HUES6 (cell line): ENCODE measurements around the gene TSPAN18.

ENCODE experiments used
- H3K27ac ChIP-seq: 2 replicates; pipeline ENCODE4 v1.7.0; 2013; ENCODE audit warnings: low read depth, mild to moderate bottlenecking, low read length, inconsistent platforms
- H3K27me3 ChIP-seq: 2 replicates; pipeline ENCODE4 v1.6.1; 2013; ENCODE audit warnings: low read length; ENCODE audit not compliant: control insufficient read depth, insufficient read depth
- H3K36me3 ChIP-seq: 2 replicates; pipeline ENCODE4 v1.6.1; 2013; ENCODE audit warnings: low read length; ENCODE audit not compliant: control insufficient read depth, insufficient read depth
- H3K4me1 ChIP-seq: 2 replicates; pipeline ENCODE4 v1.6.1; 2013; ENCODE audit warnings: low read length; ENCODE audit not compliant: control insufficient read depth, insufficient read depth
- H3K4me3 ChIP-seq: 2 replicates; pipeline ENCODE4 v1.5.1; 2013; ENCODE audit warnings: low read depth, low read length
- H3K9ac ChIP-seq: one replicate; pipeline ENCODE4 v1.6.1; 2013; ENCODE audit warnings: mild to moderate bottlenecking, low read length
- H3K9me3 ChIP-seq: 2 replicates; pipeline ENCODE4 v1.6.1; 2013; ENCODE audit warnings: low read depth, low read length; ENCODE audit not compliant: control insufficient read depth, insufficient read depth

TSPAN18 gene

GRCh38 chr11:44748606-44749005 is 21.8 kb downstream of the TSPAN18 start:
- Histone ChIP-seq H3K9me3 (no peaks in the 10 kb centered on the region), H3K9ac (no peak overlapping the region), H3K4me1 (peaks cover 24% of the 10 kb centered on the region), H3K27ac (no peak overlapping the region), H3K27me3 (no peaks in the 10 kb centered on the region; the same call in 1 of the 2 replicates), H3K36me3 (no peaks in the 10 kb centered on the region), H3K4me3 (no peak overlapping the region)

GRCh38 chr11:44749189-44749588 is 22.4 kb downstream of the TSPAN18 start:
- Histone ChIP-seq H3K9me3 (no peaks in the 10 kb centered on the region), H3K36me3 (no peaks in the 10 kb centered on the region), H3K27me3 (no peaks in the 10 kb centered on the region; the same call in 1 of the 2 replicates), H3K4me1 (peaks cover 24% of the 10 kb centered on the region), H3K27ac (no peak overlapping the region), H3K9ac (no peak overlapping the region), H3K4me3 (no peak overlapping the region)

GRCh38 chr11:44750551-44751465 is 24.0 kb downstream of the TSPAN18 start:
- Histone ChIP-seq H3K4me1 (peaks cover 39% of the 10 kb centered on the region), H3K27me3 (peaks cover 3% of the 10 kb centered on the region; the same call in 1 of the 2 replicates), H3K9me3 (no peaks in the 10 kb centered on the region), H3K9ac (no peak overlapping the region), H3K4me3 (no peak overlapping the region), H3K27ac (no peak overlapping the region), H3K36me3 (no peaks in the 10 kb centered on the region)

- Histone ChIP-seq H3K9me3 (0 out of 2 replicates have a peak, but pooled peaks cover 3% of the 10 kb centered on the region), H3K4me1 (peaks cover 41% of the 10 kb centered on the region), H3K27ac (no peak overlapping the region), H3K9ac (no peak overlapping the region), H3K4me3 (no peak overlapping the region), H3K27me3 (peaks cover 3% of the 10 kb centered on the region; the same call in 1 of the 2 replicates), H3K36me3 (no peaks in the 10 kb centered on the region)
These were observed 25.5 kb downstream of the TSPAN18 start for GRCh38 chr11:44752300-44752699.

GRCh38 chr11:44752713-44753112 is 26.0 kb downstream of the TSPAN18 start:
- Histone ChIP-seq H3K27me3 (peaks cover 3% of the 10 kb centered on the region; the same call in 1 of the 2 replicates), H3K4me1 (peaks cover 41% of the 10 kb centered on the region), H3K9me3 (peaks cover 5% of the 10 kb centered on the region), H3K9ac (no peak overlapping the region), H3K4me3 (no peak overlapping the region), H3K36me3 (no peaks in the 10 kb centered on the region), H3K27ac (no peak overlapping the region)

GRCh38 chr11:44753961-44754645 is 27.3 kb downstream of the TSPAN18 start:
- peaks cover 7% of the 10 kb centered on the region for H3K9me3 ChIP-seq
- H3K27ac ChIP-seq: 0 out of 2 replicates have a peak overlapping the region, but pooled peaks have one; percentile 35
- peak overlapping the region; percentile 50 for H3K9ac ChIP-seq
- H3K4me3 ChIP-seq: peak overlapping the region; percentile 31
- H3K4me1 ChIP-seq: peaks cover 32% of the 10 kb centered on the region
- peaks cover 3% of the 10 kb centered on the region; the same call in 1 of the 2 replicates for H3K27me3 ChIP-seq
- no peaks in the 10 kb centered on the region for H3K36me3 ChIP-seq

GRCh38 chr11:44754876-44755555 is 28.3 kb downstream of the TSPAN18 start:
- Histone ChIP-seq H3K27ac (no peak overlapping the region), H3K4me1 (peaks cover 33% of the 10 kb centered on the region), H3K4me3 (no peak overlapping the region), H3K9me3 (peaks cover 7% of the 10 kb centered on the region), H3K36me3 (no peaks in the 10 kb centered on the region), H3K27me3 (peaks cover 3% of the 10 kb centered on the region; the same call in 1 of the 2 replicates), H3K9ac (no peak overlapping the region)

GRCh38 chr11:44755556-44756523 is 29.1 kb downstream of the TSPAN18 start:
- Histone ChIP-seq H3K4me3 (no peak overlapping the region), H3K9me3 (peaks cover 7% of the 10 kb centered on the region), H3K36me3 (no peaks in the 10 kb centered on the region), H3K9ac (no peak overlapping the region), H3K27ac (no peak overlapping the region), H3K4me1 (peaks cover 41% of the 10 kb centered on the region), H3K27me3 (peaks cover 3% of the 10 kb centered on the region; the same call in 1 of the 2 replicates)

- H3K27me3 ChIP-seq: peaks cover 3% of the 10 kb centered on the region; the same call in 1 of the 2 replicates
- no peak overlapping the region for H3K4me3 ChIP-seq
- peaks cover 53% of the 10 kb centered on the region for H3K4me1 ChIP-seq
- no peak overlapping the region for H3K9ac ChIP-seq
- no peak overlapping the region for H3K27ac ChIP-seq
- H3K9me3 ChIP-seq: peaks cover 7% of the 10 kb centered on the region
- no peaks in the 10 kb centered on the region for H3K36me3 ChIP-seq
These were observed 32.2 kb downstream of the TSPAN18 start for GRCh38 chr11:44758983-44759382.
